NT2/D1 (cell line): ENCODE measurements around the gene TTC13.

Experiments
- YY1 ChIP-seq: IDR thresholded peaks from 2 replicates; pipeline ENCODE4 v1.6.1; 2011; ENCODE audit not compliant: insufficient read length, insufficient read depth
- ZNF274 ChIP-seq: IDR thresholded peaks from 2 replicates; pipeline ENCODE4 v1.6.1; 2011; ENCODE audit warnings: mild to moderate bottlenecking, low read depth, low read length

GRCh38 chr1:230950404-230950803 lies 28.3 kb downstream of the TTC13 start:
- no peak for TF ChIP-seq YY1
- TF ChIP-seq ZNF274 = no peak
